ENCODE results near the gene CARHSP1.

- TF ChIP-seq POLR2AphosphoS5 (IDR thresholded peaks at IDR 0.05; ENCODE audit: low read depth, low read length) (no peak), POLR2A (IDR thresholded peaks at IDR 0.05; ENCODE audit: low read depth, low read length) (no peak), TAF1 (IDR thresholded peaks at IDR 0.05; ENCODE audit: borderline replicate concordance, low read depth, low read length) (no peak)
Measured at GRCh38 chr16:8872967-8873865, 4.4 kb upstream of the CARHSP1 start.

Measured in GM12892 (cell line).